Activated CD4-positive, alpha-beta T cell treated with anti-CD3 and anti-CD28 coated beads for 4 hours (primary cell): ENCODE results near the gene DGCR6.
"Not testable (repeated sequence)": the region's sequence is repeated elsewhere in the genome, so short reads cannot be mapped to it uniquely, and the experiment has no call there.

ENCODE experiments used
- DNase-seq, 2 donors: peaks; one replicate each; pipeline ENCODE4 v3.0.0-alpha.2; 2020

DGCR6 gene

GRCh38 chr22:18905540-18906409, at the start of gene DGCR6:
Gene DGCR6 (plus strand): TSS chr22:18906320. CDS start chr22:18906375, 55 bp downstream.
- no peak for DNase-seq

DNA sequence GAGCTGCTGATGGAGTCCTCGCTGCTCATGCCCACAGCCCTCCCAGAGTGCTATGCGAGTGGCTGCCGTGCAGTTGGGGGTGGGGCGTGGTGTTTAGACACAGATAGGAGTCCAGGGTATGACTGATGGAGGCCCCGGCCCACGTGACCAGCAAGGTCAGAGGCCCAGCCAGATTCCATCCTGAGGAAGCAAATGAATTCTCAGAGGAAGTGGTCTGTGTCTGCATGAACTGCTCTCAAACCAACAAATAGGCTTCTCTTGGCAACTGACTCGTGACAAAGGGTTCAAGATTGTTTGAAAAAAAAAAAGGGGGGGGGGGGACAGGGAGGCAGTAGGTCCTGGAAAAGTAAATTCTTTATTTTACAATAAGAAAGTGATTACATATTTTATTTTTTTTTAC, 46.8 kb upstream of the DGCR6 start:
- DNase-seq, result not testable (repeated sequence)

DNA sequence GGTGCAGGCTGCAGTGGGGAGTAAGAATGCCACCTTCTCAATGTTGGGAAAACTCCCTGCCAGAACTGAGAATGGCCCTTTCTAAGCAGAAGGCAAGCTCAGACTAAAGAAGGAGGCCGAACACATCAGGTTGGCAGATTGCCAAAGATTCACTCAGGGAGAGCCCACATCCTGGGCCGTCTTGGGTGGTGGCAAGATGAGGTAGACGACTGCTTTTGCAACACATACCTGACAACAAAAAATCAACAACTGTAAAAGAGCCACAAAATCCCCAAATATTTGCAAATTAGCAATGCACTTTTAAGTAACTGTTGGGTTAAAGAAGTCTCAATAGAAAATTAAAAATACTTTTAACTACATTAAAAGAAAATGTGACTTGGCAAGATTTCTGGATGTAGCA, 24.9 kb upstream of the DGCR6 start:
- DNase-seq, result peak; percentile 15 to 71

- peak in 1 of 2 donors; percentile 1 for DNase-seq
Measured at GRCh38 chr22:18884465-18884864, 21.7 kb upstream of the DGCR6 start.

GRCh38 chr22:18888115-18888514, 18.0 kb upstream of the DGCR6 start:
- DNase-seq, result no peak

DNA sequence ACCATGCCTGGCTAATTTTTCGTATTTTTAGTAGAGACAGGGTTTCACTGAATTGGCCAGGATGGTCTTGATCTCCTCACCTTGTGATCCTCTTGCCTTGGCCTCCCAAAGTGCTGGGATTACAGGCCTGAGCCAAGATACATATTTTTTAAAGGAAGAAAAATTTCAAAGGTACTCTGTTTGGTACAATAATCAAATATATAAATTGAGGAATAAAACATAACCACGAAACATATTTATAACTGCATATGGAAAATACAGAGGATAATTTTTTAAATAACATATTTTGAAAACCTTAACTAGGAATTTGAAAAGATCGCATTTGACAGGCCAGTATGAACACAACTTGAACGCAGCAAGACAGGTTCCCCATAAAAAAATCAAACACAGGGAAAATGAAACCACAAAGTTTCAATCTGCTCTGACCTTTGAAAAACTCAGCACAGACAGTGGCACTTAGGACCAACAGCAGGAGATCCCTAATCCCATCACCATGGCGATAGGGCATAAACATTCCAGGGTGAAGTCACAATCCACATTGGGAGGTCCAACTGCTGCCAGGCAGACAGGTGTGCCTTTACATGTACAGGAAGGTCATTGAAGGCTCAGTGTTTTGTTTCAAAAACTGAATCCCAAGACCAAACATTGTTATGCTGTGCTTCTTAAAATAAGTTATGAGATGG, 15.5 kb upstream of the DGCR6 start:
- DNase-seq, result not testable (repeated sequence)

GRCh38 chr22:18893775-18894174, 12.3 kb upstream of the DGCR6 start:
- not testable (repeated sequence) for DNase-seq

DNA sequence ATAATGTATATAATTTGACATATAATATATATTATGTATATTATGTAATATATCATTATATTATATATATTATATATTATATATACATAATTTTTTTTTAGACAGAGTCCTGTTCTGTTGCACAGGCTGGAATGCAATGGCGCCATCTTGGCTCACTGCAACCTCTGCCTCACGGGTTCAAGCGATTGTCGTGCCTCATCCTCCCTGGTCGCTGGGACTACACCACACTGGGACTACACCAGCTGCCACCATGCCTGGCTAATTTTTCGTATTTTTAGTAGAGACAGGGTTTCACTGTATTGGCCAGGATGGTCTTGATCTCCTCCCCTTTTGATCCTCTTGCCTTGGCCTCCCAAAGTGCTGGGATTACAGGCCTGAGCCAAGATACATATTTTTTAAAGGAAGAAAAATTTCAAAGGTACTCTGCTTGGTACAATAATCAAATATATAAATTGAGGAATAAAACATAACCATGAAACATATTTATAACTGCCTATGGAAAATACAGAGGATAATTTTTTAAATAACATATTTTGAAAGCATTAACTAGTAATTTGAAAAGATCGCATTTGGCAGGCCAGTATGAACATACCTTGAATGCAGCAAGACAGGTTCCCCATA, 10.0 kb upstream of the DGCR6 start:
- DNase-seq, result not testable (repeated sequence)

DNA sequence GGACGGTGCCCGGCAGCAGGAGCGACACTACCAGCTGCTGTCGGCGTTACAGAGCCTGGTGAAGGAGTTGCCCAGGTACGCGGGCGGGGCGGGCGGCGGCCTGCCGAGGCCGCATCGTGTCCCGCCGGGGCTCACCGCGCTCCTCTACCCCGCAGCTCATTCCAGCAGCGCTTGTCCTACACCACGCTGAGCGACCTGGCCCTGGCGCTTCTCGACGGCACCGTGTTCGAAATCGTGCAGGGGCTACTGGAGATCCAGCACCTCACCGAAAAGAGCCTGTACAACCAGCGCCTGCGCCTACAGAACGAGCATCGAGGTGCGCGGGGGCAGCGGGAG, 258 bp downstream of the DGCR6 start:
- not testable (repeated sequence) for DNase-seq

DNA sequence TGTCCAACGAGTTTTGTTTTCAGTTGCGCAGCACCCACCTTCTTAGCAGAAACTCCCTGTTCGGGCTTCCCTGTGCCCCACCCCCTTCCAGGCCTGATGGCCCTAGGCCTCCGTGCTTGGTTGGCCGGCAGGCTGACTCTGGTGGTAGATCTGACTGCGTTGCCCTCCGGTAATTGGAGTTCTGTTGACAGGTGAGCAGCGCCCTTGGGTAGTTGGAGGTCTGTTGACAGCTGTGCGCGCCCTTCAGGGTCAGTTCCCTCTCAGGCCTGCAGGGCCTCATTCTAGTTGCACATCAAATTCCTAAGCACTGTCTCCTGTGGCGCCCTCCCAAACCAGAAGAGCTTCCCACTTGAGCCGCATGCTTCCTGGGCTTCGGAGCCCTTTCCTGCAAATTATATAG, 776 bp downstream of the DGCR6 start:
- no peak for DNase-seq

GRCh38 chr22:18909556-18909955, 3.4 kb downstream of the DGCR6 start:
- DNase-seq, result no peak

GRCh38 chr22:18911535-18911934, 5.4 kb downstream of the DGCR6 start:
- DNase-seq, result not testable (repeated sequence)

DNA sequence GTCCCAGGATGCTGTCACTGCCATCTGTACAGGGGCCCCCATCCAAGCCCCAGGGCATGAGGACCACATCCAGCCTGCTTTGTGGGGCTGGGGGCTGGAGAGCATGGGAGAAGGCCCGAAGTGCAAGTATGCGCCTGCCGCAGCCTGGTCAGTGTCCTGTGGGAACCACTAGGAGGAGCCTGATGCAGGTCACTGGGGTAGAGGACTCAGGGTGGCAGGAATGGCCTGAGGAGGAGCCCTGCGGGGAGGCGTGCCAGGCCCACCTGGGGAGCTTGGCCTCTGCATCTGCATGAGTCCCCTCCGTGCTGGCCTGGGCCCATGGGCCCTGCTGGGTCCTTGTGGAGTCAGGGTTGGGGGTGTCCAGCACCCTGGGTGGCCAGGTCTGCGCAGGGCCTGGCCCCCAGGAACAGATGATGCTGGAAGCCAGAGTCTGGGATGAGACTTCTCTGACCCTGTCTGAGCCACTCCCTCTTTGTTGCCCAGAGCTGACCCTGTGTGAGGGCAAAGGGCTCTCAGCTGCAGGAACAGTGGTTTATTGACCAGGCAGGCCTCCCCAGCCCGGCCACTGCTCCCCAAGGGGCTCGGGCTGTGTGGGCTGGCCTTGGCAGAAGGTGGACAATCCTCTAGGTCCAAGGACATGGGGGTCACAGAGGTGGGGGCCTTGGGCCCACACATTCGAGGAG, 6.3 kb downstream of the DGCR6 start:
- DNase-seq, result not testable (repeated sequence)

DNA sequence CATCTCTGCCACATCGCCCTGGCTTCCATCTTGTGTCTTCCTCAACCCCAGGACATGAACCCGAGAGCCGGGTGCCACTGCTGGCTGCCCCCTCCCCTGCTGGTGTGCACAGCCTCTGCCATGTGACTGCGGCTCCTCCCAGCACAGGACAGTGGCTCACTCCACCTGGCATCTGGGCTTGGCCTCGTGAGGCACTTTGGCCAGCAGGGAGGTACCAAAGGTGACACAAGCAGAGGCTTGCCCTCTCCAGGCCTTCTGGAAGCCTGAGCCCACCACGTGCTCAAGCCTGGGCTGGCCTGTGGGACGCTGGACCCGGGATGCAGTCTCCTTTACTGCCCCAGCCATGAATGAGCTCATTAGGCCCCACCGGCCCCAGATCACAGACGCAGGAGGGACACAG, 8.4 kb downstream of the DGCR6 start:
- not testable (repeated sequence) for DNase-seq

- DNase-seq, result not testable (repeated sequence)
Measured at GRCh38 chr22:18915550-18915949, 9.4 kb downstream of the DGCR6 start.

- DNase-seq, result not testable (repeated sequence)
Measured at GRCh38 chr22:18917818-18918217, 11.7 kb downstream of the DGCR6 start.

GRCh38 chr22:18920257-18920902, 14.3 kb downstream of the DGCR6 start:
- DNase-seq, result not testable (repeated sequence)

- DNase-seq, result no peak
Measured at GRCh38 chr22:18925368-18926064, 19.4 kb downstream of the DGCR6 start.

DNA sequence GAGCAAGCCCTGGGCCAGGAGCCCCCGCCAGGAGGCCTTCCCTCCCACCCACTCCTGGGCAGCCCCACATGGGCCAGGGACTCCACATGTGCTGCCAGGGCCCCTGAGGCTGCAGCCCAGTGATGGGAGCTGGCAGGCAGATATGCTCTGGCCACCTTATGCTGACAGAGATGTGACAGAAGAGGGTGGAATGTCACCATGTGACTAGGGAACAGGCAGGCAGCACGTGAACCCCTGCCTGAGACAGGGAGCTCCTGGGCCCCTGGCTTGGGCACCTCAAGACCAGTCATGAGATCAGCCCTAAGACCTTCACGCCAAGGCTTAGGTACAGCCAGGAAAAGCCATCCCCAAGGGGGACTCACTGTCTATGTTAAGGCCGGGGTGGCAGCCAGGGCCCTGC, 20.9 kb downstream of the DGCR6 start:
- no peak for DNase-seq

- DNase-seq, result no peak
Measured at GRCh38 chr22:18927573-18927972, 21.5 kb downstream of the DGCR6 start.

- DNase-seq, result no peak
Measured at GRCh38 chr22:18929459-18929858, 23.3 kb downstream of the DGCR6 start.
